ENCODE data around the gene ACOT8. TPM values are rescaled to one million over a fixed set of nuclear protein-coding genes. Genes with fewer than 3 reads are reported as not detected.
"Not testable (repeated sequence)": the region's sequence is repeated elsewhere in the genome, so short reads cannot be mapped to it uniquely, and the experiment has no call there.

Gene ACOT8
- total RNA-seq, 1 donor from 2014 or later, result 13.4 TPM

- Histone ChIP-seq H3F3A (ENCODE audit: low read depth) (peaks cover 31% of the 10 kb centered on the region), H3K4me1 (peaks cover 13% of the 10 kb centered on the region), H3K27ac (no peak overlapping the region), H3K9me3 (ENCODE audit: low read depth) (no peaks in the 10 kb centered on the region), H3K79me2 (ENCODE audit: low read depth) (peaks cover 10% of the 10 kb centered on the region), H4K20me1 (ENCODE audit: low read depth) (peaks cover 3% of the 10 kb centered on the region), H3K4me2 (peak overlapping the region; percentile 79), H3K36me3 (no peaks in the 10 kb centered on the region), H3K9ac (no peak overlapping the region), H3K27me3 (no peaks in the 10 kb centered on the region), H2AFZ (replicated peaks) (peak overlapping the region; percentile 85), H3K4me3 (peak overlapping the region; percentile 68)
- peak; percentile 85 for DNase-seq (ENCODE audit: low spot score)
- H3K27ac Mint-ChIP-seq, result no peak overlapping the region
- H3K4me3 Mint-ChIP-seq, result peak overlapping the region; percentile 82
- H3K4me1 Mint-ChIP-seq, result peaks cover 24% of the 10 kb centered on the region
- H3K27me3 Mint-ChIP-seq (ENCODE audit: insufficient read depth, low read depth), result peaks cover 4% of the 10 kb centered on the region
- H3K9me3 Mint-ChIP-seq, result no peaks in the 10 kb centered on the region
- H3K36me3 Mint-ChIP-seq, result no peaks in the 10 kb centered on the region
- TF ChIP-seq CTCF (IDR thresholded peaks at IDR 0.05) (no peak), EZH2 (IDR thresholded peaks at IDR 0.05) (no peak), EZH2phosphoT487 (IDR thresholded peaks at IDR 0.05) (no peak)
These were observed 23.1 kb downstream of the ACOT8 start for GRCh38 chr20:45833883-45834796.

DNA sequence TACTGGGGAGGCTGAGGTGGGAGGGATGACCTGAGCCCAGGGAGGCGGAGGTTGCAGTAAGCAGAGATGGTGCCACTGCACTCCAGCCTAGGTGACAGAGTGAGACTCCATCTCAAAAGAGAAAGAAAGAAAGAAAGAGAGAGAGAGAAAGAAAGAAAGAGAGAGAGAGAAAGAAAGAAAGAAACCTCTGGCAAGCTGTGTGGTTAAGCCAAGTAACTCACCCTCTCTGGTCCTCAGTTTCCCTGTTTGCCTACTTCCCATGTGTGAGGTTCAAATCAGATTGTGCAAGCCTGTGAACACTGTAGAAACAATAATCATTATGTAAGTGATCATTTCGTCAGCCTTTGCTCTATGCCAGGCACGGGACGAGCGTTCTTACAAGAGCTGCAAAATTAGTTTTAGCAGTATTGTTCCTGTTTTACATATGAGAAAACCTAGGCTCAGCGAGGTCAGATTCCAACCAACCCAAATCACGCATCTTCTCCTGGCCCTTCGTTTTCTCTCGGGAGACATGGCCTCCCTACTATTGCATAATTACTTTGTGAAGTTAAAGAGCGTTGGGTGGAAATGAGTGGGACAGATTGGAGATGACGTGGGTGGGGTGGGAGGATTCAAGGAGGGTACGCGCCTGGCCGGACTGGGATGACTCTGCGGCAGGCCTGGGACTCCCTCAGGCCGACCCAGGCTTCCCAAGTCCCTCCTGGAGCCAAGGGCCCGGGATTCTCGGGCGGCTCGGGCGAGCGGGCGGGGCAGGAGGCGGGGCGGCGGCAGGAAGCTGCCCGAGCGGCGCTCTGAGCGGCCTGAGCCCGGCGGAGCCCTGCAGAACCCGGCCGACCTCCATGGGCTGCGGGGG lies 23.9 kb downstream of the ACOT8 start, which contains the start of gene SNX21:
Gene SNX21 (plus strand): TSS at position 770 of the 853 bp plus-strand sequence. CDS start 121 bp downstream, outside the sequence.
- H2AFZ ChIP-seq (replicated peaks), result peak within 1 kb of the TSS; percentile 85
- peak within 1 kb of the TSS; percentile 4 for H3K27ac ChIP-seq
- peak within 1 kb of the TSS; percentile 82 for H3K4me3 Mint-ChIP-seq
- H3F3A ChIP-seq (ENCODE audit: low read depth), result peaks cover 31% of the 10 kb centered on the region
- H3K36me3 ChIP-seq, result no peaks in the 10 kb centered on the region
- H3K4me3 ChIP-seq, result peak within 1 kb of the TSS; percentile 68
- TF ChIP-seq EZH2phosphoT487 (IDR thresholded peaks at IDR 0.05), result no peak
- peak; percentile 28 for TF ChIP-seq EZH2 (IDR thresholded peaks at IDR 0.05)
- no peaks in the 10 kb centered on the region for H3K9me3 Mint-ChIP-seq
- peaks cover 10% of the 10 kb centered on the region for H3K79me2 ChIP-seq (ENCODE audit: low read depth)
- DNase-seq (ENCODE audit: low spot score), result peak; percentile 90
- H3K9me3 ChIP-seq (ENCODE audit: low read depth), result no peaks in the 10 kb centered on the region
- no peaks in the 10 kb centered on the region for H3K36me3 Mint-ChIP-seq
- peaks cover 3% of the 10 kb centered on the region for H4K20me1 ChIP-seq (ENCODE audit: low read depth)
- H3K4me2 ChIP-seq, result peak within 1 kb of the TSS; percentile 79
- H3K9ac ChIP-seq, result no peak within 1 kb of the TSS
- H3K27me3 ChIP-seq, result no peaks in the 10 kb centered on the region
- peaks cover 27% of the 10 kb centered on the region for H3K4me1 Mint-ChIP-seq
- peaks cover 18% of the 10 kb centered on the region for H3K4me1 ChIP-seq
- peaks cover 4% of the 10 kb centered on the region for H3K27me3 Mint-ChIP-seq (ENCODE audit: insufficient read depth, low read depth)
- H3K27ac Mint-ChIP-seq, result peak within 1 kb of the TSS; percentile 9

GRCh38 chr20:45832619-45833018 lies 24.6 kb downstream of the ACOT8 start:
- Histone ChIP-seq H3K27ac (no peak overlapping the region), H3K9ac (no peak overlapping the region), H4K20me1 (ENCODE audit: low read depth) (no peaks in the 10 kb centered on the region), H3K4me2 (no peak overlapping the region), H3F3A (ENCODE audit: low read depth) (peaks cover 31% of the 10 kb centered on the region), H2AFZ (replicated peaks) (no peak overlapping the region), H3K36me3 (no peaks in the 10 kb centered on the region), H3K4me3 (no peak overlapping the region), H3K9me3 (ENCODE audit: low read depth) (no peaks in the 10 kb centered on the region), H3K27me3 (no peaks in the 10 kb centered on the region), H3K79me2 (ENCODE audit: low read depth) (peaks cover 10% of the 10 kb centered on the region), H3K4me1 (peaks cover 18% of the 10 kb centered on the region)
- no peak overlapping the region for H3K27ac Mint-ChIP-seq
- H3K9me3 Mint-ChIP-seq, result no peaks in the 10 kb centered on the region
- peak overlapping the region; percentile 82 for H3K4me3 Mint-ChIP-seq
- DNase-seq (ENCODE audit: low spot score), result no peak
- no peaks in the 10 kb centered on the region for H3K36me3 Mint-ChIP-seq
- peaks cover 4% of the 10 kb centered on the region for H3K27me3 Mint-ChIP-seq (ENCODE audit: insufficient read depth, low read depth)
- peaks cover 29% of the 10 kb centered on the region for H3K4me1 Mint-ChIP-seq
- TF ChIP-seq CTCF (IDR thresholded peaks at IDR 0.05), result no peak
- no peak for TF ChIP-seq EZH2phosphoT487 (IDR thresholded peaks at IDR 0.05)
- no peak for TF ChIP-seq EZH2 (IDR thresholded peaks at IDR 0.05)

DNA sequence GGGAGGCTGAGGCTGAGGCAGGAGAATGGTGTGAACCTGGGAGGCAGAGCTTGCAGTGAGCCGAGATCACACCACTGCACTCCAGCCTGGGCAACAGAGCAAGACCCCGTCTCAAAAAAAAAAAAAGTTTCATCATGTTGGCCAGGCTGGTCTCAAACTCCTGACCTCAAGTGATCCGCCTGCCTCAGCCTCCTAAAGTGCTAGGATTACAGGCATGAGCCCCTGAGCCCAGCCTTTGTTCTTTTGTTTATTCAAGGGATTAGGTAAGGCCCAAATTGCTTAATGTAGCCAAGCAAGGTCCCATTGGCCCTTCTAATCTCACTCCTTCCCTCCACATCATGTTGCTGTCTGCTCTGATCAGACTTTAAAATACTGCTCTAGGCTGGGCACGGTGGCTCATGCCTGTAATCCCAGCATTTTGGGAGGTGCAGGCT lies 27.5 kb downstream of the ACOT8 start:
- not testable (repeated sequence) for H3K4me2 ChIP-seq; H2AFZ ChIP-seq (replicated peaks); H3K27me3 Mint-ChIP-seq (ENCODE audit: insufficient read depth, low read depth); H4K20me1 ChIP-seq (ENCODE audit: low read depth); H3K9me3 ChIP-seq (ENCODE audit: low read depth); H3K9ac ChIP-seq; H3K4me3 Mint-ChIP-seq; H3K27ac ChIP-seq; H3K36me3 ChIP-seq; H3K27ac Mint-ChIP-seq; H3K36me3 Mint-ChIP-seq; H3K27me3 ChIP-seq; H3K9me3 Mint-ChIP-seq; H3K4me3 ChIP-seq; H3K79me2 ChIP-seq (ENCODE audit: low read depth)
- Histone ChIP-seq H3F3A (ENCODE audit: low read depth) (peaks cover 23% of the 10 kb centered on the region), H3K4me1 (peaks cover 12% of the 10 kb centered on the region)
- DNase-seq (ENCODE audit: low spot score), result peak; percentile 43
- peaks cover 29% of the 10 kb centered on the region for H3K4me1 Mint-ChIP-seq

Measured in neural progenitor cell (in vitro differentiated cells).